Neural crest cell (in vitro differentiated cells): Measurements from ENCODE around the gene ADAMTS2. TPM values are rescaled to one million over a fixed set of nuclear protein-coding genes. Genes with fewer than 3 reads are reported as not detected.

Experiments
- DNase-seq: peaks from one replicate; pipeline ENCODE4 v3.0.0; 2021; ENCODE audit warnings: low read depth, mixed read lengths, low spot score
- H3K27ac Mint-ChIP-seq: one replicate; pipeline ENCODE4 v1.8.0; 2021; ENCODE audit warnings: mild to moderate bottlenecking, mixed read lengths; ENCODE audit not compliant: unreplicated experiment
- H3K27me3 Mint-ChIP-seq: 2 replicates; pipeline ENCODE4 v1.8.0; 2021; ENCODE audit warnings: low read depth, mild to moderate bottlenecking, mixed read lengths
- H3K36me3 Mint-ChIP-seq: 2 replicates; pipeline ENCODE4 v1.8.0; 2021; ENCODE audit warnings: low read depth, mild to moderate bottlenecking, mixed read lengths
- H3K4me1 Mint-ChIP-seq: 2 replicates; pipeline ENCODE4 v1.8.0; 2021; ENCODE audit warnings: mixed read lengths
- H3K4me3 Mint-ChIP-seq: one replicate; pipeline ENCODE4 v1.8.0; 2021; ENCODE audit warnings: mild to moderate bottlenecking, mixed read lengths
- H3K9me3 Mint-ChIP-seq: 2 replicates; pipeline ENCODE4 v1.8.0; 2021; ENCODE audit warnings: mixed read lengths
- CTCF ChIP-seq: fragments of 200-600 bp; sonication (generic); conservative IDR thresholded peaks from 2 replicates; pipeline ENCODE4 v1.5.0; 2021; ENCODE audit warnings: antibody characterized with exemption, mild to moderate bottlenecking
- total RNA-seq: library from RNA; stranded (reverse); gene quantifications from 2 replicates; pipeline ENCODE4 v1.2.1, GENCODE V29; 2021

Gene ADAMTS2
- total RNA-seq, 1 donor from 2014 or later = 1.5 TPM

DNA sequence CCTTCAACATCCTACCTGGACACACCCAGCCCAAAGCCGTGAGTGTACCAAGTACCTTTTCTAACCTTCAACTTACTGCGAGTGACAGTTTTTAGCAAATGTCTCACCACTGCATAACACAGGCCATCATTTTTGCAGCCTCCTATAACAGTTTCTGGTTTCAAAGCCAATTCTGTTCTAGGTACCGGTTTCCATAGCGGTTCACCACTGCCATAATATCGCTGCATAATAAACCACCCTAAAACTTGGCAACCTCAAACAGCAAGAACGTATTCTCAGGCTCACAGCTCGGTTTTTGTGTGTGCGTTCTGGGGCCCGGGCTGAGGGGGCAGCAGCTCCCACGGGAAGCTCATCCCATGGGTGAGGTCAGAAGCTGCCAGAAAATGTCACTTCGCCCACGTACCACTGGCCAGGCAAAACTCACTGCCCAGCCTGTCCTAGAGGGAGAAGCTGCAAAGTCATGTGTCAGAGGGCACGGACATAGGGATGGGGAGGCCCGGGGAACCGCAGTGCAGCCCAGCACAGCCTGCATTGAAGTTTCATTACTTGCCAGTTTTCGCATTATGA, 15.9 kb upstream of the ADAMTS2 start:
- Mint-ChIP-seq H3K27ac (no peak overlapping the region), H3K27me3 (peaks cover 4% of the 10 kb centered on the region), H3K36me3 (no peaks in the 10 kb centered on the region), H3K4me1 (no peaks in the 10 kb centered on the region), H3K4me3 (no peak overlapping the region), H3K9me3 (no peaks in the 10 kb centered on the region)
- TF ChIP-seq CTCF = no peak
- no peak for DNase-seq

GRCh38 chr5:179357031-179357430, 11.8 kb upstream of the ADAMTS2 start:
- DNase-seq = no peak
- no peaks in the 10 kb centered on the region for H3K9me3 Mint-ChIP-seq
- H3K36me3 Mint-ChIP-seq = no peaks in the 10 kb centered on the region
- H3K4me3 Mint-ChIP-seq = no peak overlapping the region
- H3K27ac Mint-ChIP-seq = no peak overlapping the region
- no peaks in the 10 kb centered on the region for H3K4me1 Mint-ChIP-seq
- H3K27me3 Mint-ChIP-seq = peaks cover 4% of the 10 kb centered on the region
- TF ChIP-seq CTCF = no peak

- H3K27me3 Mint-ChIP-seq = peaks cover 6% of the 10 kb centered on the region
- no peak for TF ChIP-seq CTCF
- H3K4me1 Mint-ChIP-seq = no peaks in the 10 kb centered on the region
- no peak overlapping the region for H3K4me3 Mint-ChIP-seq
- no peak overlapping the region for H3K27ac Mint-ChIP-seq
- DNase-seq = no peak
- H3K36me3 Mint-ChIP-seq = no peaks in the 10 kb centered on the region
- H3K9me3 Mint-ChIP-seq = no peaks in the 10 kb centered on the region
Observed at GRCh38 chr5:179355976-179356974, 11.0 kb upstream of the ADAMTS2 start.

GRCh38 chr5:179354305-179354882, 9.1 kb upstream of the ADAMTS2 start:
- no peak overlapping the region for H3K27ac Mint-ChIP-seq
- no peaks in the 10 kb centered on the region for H3K9me3 Mint-ChIP-seq
- H3K36me3 Mint-ChIP-seq = no peaks in the 10 kb centered on the region
- H3K4me3 Mint-ChIP-seq = no peak overlapping the region
- no peak for DNase-seq
- peaks cover 15% of the 10 kb centered on the region for H3K27me3 Mint-ChIP-seq
- TF ChIP-seq CTCF = no peak
- no peaks in the 10 kb centered on the region for H3K4me1 Mint-ChIP-seq

DNA sequence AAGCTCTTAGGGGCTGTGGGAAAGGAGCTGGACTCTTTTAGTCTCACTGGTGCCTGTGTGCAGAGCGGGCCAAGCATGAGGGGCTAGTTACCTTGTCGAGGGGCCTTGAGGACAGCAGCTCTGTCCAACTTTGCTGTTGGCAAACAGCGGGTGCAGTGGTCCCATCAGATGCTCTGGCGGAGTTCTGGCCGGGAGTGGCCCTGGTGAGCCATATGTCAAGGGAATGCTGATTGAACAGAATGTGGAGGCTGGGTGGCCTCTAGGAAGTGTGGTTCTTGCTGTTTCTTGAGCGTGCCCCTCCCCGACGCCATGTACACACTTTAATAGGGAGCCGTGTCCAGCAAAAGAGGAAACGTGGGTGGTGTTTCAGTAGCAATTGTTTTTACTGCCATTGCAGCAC, 3.6 kb upstream of the ADAMTS2 start:
- TF ChIP-seq CTCF = no peak
- no peaks in the 10 kb centered on the region for H3K4me1 Mint-ChIP-seq
- DNase-seq = no peak
- peaks cover 52% of the 10 kb centered on the region for H3K27me3 Mint-ChIP-seq
- no peaks in the 10 kb centered on the region for H3K36me3 Mint-ChIP-seq
- H3K27ac Mint-ChIP-seq = no peak overlapping the region
- no peaks in the 10 kb centered on the region for H3K9me3 Mint-ChIP-seq
- no peak overlapping the region for H3K4me3 Mint-ChIP-seq
